Activated CD4-positive, alpha-beta T cell treated with anti-CD3 and anti-CD28 coated beads for 24 hours (primary cell): ENCODE data around the gene SYN1.
A peak's percentile ranks its signal among the peaks of the same experiment; 100 is the strongest.

Source experiments
- DNase-seq, 2 donors: peaks; one replicate each; pipeline ENCODE4 v3.0.0-alpha.2; 2020; ENCODE audit warnings: low read depth in 2 of 2

Gene SYN1

DNA sequence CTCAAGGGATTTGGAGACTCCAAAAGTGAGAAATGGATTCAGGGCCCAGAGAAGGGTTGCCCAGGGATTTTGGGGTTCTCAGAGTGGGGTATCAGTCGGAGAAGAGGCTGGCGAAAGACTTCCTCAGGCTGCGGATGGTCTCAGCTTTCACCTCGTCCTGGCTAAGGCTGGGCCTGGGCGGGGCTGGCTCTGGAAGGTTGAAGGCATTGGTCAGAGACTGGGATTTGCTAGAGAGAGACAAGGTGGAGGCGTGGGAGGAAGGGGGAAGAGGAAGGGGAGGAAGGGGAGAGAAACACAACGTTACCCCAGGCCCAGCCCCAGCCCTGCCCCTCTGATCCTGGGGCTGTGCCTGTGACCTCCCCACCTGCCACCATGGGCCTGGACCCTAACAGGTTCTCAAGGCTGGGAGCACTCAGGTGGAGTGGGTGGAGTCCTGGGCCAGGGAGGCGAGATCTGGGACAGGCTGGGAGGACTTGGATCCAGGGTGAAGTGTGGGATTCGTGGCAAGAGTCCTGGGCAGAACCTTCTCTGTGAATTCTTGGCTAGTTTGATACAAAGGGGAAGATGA lies 46.8 kb downstream of the SYN1 start:
- DNase-seq: no peak

DNA sequence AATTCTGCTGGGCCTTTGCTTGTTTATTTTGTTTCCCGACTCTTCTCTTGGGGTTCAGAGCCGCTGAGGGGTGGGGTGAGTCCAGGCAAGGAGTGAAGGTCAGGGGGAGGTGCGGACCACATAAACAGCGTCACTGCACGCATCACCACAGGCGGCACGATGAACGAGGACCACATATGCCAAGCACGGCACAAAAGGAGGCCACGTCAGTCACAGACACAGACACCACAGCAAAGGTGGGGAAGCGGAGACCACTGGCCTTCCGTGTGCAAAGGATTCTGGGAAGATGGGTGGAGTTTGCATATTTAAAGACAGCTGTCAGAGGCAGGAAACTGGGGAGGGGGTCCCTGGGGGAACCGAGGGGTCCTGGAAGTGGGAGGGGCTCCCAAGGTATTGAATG lies 47.8 kb downstream of the SYN1 start:
- DNase-seq: no peak

DNA sequence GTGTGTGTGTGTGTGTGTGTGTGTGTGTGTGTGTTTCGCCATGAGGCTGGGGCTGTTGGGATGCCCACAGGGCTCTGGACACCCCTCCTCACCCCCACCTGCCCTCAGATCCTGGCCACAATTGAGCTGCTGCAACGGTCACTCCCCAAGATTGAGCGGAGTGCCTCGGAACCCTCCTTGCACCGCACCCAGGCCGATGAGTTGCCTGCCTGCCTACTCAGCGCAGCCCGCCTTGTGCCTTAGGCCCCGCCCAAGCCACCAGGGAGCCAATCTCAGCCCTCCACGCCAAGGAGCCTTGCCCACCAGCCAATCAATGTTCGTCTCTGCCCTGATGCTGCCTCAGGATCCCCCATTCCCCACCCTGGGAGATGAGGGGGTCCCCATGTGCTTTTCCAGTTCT lies 48.4 kb downstream of the SYN1 start:
- DNase-seq: no peak

DNA sequence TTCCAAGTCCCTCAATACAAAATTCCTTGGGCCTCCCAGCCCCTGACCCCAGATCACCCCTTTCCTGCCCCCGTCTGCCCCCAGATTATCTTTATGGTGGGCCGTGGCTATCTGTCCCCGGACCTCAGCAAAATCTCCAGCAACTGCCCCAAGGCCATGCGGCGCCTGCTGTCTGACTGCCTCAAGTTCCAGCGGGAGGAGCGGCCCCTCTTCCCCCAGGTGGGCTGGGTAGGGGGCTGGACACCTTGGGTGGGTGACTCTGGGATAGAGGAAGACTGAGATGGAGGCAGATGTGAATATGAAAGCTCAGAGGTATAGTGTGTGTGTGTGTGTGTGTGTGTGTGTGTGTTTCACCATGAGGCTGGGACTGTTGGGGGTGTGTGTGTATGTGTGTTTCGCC lies 48.9 kb downstream of the SYN1 start:
- DNase-seq: no peak

DNA sequence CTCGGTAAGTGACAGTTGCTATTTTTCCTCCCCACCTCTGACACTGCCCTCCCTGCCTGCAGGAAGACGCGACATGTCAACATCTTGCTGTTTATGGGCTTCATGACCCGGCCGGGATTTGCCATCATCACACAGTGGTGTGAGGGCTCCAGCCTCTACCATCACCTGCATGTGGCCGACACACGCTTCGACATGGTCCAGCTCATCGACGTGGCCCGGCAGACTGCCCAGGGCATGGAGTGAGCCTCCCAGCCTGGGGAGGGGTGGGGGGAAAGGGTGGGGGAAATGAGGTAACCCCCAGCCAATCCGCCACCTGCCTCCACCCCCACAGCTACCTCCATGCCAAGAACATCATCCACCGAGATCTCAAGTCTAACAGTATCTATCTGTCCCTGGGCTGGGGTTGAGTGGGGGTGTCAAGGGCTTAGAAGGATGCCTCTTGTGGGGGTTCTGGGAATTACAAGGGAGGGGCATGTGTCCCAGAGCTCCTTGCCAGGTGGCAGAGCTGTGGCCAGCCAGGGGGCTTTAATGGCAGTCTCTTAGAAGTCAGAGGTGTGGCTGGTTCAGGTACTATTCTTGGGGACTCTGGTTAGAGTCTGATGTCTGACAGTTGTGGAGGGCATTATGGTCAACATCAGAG lies 50.9 kb downstream of the SYN1 start:
- DNase-seq: no peak

DNA sequence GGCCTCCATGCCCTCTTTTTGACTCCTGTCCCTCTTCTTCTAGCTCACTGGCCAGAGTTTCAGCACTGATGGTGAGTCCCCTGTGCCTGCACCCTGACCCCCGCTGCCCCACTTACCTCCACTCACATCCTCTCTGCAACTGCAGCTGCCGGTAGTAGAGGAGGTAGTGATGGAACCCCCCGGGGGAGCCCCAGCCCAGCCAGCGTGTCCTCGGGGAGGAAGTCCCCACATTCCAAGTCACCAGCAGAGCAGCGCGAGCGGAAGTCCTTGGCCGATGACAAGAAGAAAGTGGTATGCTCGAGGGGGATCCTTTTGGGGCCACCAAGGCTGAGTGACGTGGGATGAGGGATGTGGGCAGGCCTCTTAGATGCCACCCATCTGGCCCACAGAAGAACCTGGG lies 52.8 kb downstream of the SYN1 start:
- DNase-seq: no peak

DNA sequence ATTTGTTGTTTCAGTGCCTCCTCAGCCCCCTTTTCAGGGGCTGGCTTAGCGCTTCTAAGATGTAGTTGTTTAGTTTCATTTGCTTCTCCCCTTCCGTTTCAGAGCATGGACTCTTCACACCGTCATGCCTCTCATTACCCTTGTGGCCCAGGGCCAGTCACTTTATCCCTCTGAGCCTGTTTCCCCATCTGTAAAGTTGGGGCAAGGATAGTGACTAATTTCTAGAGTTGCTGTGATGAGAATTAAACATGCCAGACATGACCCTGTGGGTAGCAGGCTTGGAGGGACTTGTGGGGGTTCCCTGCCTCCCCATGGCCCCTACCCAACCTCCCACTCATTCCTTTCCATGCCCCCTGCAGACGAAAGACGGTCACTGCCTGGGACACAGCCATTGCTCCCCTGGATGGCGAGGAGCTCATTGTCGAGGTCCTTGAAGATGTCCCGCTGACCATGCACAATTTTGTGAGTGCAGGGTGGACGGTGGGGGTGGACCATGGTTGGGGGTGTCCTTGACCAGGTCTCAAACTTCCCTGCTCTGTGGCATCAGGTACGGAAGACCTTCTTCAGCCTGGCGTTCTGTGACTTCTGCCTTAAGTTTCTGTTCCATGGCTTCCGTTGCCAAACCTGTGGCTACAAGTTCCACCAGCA lies 55.1 kb downstream of the SYN1 start:
- DNase-seq: no peak

DNA sequence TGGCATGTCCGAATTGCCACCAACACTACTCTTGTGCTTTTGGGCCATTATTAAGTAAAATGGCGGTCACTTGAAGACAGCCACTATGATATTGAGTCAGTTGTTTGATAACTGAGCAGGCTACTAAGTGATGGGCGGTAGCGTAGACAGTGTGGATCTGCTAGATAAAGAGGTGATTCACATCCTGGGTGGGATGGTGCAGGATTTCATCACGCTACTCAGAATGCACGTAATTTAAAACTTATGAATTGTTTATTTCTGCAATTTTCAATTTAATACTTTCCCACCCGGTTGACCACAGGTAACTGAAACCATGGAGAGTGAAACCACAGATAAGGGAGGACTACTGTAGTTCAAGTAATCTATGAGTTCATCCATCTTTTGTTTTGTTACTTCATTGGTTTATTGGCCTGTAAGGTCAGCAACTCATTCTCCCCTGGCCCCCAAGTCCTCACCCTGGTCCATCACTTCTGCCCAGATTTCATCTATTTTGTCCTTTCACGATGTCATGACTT lies 55.8 kb downstream of the SYN1 start:
- no peak for DNase-seq

DNA sequence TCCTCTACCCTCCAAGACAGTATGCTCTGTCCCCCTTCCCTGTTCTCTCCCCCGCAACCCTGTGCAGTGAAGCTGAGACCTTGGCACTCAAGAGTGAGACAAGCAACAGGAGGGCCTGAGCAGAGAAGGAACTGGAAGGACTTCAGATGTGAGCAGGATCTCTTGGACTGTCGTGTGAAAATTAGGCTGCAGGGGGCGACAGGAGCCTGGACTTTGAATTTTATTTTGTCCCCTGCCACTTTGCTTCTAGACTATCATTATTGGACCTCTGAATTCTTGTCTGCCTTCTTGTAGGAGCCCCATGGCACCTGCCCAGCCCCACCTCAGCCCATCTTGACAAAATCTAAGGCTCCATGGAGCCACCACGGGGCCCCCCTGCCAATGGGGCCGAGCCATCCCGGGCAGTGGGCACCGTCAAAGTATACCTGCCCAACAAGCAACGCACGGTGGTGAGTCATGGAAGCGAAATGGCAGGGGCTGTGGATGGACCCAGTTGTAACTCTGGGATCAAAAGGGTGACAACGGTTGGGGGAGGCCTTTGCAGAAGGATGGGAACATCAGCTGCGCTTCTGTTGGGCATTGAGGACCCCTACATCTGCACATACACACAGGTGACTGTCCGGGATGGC lies 56.9 kb downstream of the SYN1 start:
- no peak for DNase-seq

DNA sequence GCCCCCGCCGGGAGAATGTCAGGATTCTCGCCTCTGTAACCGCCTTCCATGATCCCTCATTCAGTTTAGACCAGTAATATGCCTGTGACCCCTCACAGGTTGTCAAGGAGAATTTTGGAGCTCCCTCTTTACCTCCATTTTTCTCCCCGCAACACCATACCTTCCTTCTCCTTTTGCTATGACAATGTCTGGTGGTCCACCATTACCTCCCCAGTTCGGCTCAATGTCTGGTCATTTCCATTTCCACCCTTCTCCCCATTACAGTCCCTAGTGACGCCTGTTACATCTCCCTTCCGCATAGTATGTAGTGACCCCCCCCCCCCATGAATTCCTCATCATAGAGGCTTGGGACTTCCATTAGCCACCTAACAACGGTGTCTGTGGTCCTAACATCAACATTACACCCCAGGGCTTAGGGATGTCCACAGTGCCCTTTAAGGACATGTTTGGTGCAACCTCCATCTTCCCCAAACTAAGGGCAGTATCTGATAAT lies 58.0 kb downstream of the SYN1 start:
- no peak for DNase-seq

DNA sequence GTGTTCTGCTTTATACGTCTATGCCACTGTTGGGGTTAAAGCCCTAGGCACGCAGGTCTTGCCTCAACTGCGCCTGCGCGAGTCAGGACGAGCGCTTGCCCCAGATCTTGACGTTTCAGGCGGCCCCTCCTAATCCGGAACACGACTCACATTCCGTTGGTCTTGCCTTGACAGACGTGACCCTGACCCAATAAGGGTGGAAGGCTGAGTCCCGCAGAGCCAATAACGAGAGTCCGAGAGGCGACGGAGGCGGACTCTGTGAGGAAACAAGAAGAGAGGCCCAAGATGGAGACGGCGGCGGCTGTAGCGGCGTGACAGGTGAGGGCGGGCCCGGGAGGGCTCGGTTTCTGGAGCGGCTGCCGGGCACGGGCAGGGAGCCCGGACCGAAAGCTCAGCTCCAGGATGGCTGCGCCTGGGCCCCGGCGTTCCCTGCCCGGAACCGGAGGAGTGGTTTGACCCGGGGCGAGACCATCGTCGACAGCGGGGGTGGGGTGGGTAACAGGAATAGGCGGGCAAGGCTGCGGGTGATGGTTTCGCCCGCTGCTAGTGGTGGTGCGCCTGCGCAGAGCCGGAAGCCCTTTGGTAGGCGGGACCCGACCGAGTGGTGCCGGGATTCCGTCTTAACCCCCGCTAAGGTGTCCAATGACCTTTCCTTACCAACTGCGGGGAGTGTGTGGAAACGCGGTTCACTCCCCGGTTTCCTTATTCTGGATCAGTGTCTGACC lies 58.6 kb downstream of the SYN1 start, which contains the start of gene ARAF:
TSS of gene ARAF (plus strand) at position 272 of the 725 bp plus-strand sequence. CDS start 1,763 bp downstream, outside the sequence.
- DNase-seq: peak; percentile 88 to 92

DNA sequence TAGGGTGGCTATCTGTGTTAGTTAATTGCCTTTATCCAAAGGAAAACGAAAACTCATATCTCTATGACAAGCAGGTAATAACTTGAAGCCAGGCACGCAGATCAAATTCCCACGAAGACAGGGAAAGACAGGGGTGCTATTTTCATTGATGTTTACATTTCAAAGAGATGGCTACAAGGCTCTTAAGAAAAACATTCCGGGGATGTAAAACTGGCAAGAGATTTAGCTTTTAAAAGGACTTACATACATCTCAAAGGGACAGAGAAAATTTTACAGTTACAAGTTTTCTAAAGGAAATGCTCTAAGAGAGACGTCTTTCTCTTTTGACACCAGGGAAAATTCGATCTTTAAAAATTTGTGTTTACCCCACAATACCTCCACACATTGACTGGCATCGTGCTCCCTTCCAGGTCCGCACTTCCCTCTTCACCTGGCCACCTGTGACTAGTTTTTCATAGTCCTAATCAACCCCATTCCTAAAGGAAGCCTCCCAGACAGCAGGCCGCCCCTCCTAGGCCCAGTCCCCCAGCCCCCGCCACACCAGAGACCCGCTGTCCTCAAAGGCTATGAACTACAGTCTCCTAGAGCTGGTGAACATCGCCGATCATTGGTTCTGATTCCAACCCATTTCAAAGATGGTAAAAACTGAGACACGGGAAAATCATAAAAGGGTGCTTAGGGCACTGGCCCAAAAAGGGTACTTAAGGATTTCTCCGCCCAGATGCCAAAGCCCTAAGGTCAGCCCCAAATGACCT lies 59.3 kb downstream of the SYN1 start:
- no peak for DNase-seq

DNA sequence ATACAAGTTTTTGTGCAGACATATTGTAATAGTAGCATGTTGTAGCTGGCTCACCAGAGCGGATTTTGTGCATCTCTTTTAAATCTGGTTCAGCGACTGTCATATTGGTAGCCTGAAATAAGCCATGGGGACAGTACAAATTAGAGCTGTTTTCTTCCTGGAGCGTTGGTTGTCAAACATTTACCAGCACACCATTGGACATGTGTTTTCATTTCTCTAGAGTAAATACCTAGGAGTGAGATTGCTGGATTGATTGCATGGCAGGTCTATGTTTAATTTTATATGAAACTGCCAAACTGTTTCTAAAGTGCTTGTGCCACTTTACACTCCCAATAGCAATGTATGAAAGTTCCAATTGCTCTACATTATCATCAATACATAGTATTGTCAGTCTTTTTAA lies 61.2 kb downstream of the SYN1 start:
- no peak for DNase-seq

DNA sequence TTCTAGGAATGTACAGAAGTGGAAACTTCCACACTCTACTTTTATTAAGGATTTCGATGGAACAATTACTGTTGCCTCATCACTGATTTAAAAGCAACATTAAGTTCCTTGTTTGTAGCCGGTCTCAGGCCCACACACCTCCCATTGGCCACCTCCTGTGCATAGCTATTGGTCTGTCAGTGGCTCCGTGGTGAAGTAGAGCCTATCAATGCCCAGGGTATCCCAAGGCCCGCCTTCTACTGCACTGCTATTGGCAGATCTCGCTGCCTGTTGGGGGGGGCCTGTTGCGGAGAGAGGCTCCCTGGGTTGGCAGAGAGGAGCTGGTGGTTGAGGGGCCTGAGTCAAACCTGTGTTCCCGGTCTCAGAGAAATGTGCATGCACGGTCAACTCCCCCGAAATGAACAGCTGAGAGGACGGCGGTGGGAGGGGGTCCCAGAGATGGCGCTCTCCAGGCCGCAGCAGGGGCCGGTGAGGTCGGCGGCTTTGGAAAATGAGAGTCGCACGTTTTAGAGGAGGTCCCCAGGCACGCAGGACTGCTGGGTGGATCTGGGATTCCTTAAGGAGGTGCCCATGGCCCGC lies 63.5 kb downstream of the SYN1 start:
- DNase-seq: peak; percentile 55 to 71

DNA sequence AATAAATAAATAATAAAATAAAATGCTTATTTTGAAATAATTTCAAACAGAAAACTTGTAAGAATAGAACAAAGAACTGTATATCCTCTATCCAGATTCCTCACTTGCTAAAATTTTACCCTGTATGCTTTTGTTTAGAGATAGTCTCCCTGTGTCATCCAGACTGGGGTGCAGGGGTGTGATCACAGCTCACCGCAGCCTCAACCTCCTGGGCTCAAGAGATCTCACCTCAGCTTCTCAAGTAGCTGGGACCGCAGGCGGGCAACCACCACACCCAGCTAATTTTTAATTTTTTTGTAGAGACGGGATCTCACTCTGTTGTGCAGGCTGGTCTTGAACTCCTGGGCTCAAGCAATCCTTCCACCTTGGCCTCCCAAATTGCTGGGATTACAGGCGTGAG lies 76.2 kb downstream of the SYN1 start:
- DNase-seq: no peak

DNA sequence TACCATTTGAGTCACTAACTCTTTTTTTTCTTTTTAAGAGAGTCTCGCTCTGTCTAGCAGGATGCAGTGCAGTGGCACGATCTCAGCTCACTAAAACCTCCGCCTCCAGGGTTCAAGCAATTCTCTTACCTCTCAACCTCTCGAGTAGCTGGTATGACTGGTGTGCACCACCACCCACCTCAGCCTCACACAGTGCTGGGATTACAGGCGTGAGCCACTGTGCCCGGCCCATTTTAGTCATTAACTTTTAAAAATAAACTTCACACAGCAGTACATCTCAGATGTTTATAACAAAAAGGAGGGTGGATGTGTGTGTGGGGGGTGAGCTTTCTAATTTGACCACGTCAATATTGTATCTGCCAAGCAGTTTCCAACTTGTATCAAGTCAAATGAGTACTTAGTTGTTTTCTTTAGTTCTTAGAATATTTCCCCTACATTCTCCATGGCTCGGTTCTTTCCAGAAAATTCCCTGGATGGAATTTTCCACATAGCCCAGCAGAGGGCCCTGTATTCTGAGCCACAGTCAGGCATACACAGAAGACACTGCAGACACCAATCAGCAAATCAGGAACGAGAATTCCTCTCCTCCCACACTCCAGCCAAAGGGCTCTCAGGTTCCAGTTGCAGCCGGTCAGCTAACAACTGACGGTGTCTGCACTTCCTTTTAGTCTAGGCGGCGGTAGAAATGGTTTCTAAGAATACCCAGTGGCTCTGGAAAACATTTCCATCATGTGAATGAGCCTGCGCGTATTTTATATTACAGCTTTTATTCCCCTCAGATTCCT lies 78.7 kb downstream of the SYN1 start:
- DNase-seq: no peak

DNA sequence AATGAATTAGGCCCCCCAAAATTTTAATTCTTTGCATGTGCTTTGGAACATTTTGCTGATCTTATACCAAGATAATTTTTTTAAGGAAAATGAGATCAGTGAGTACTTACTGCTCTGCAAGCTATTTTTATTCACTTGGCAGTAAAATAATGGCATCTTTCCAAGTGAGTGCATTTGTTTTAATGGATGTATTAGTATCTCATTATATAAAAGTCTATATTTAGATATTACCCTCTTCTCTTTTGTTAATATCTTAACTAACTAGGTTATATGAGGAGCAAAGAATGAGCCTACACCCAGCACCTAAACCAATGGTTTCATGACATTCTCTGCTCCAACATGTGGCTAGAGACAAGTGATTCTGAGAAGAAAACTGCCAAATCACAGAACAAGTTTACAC lies 79.8 kb downstream of the SYN1 start:
- no peak for DNase-seq

DNA sequence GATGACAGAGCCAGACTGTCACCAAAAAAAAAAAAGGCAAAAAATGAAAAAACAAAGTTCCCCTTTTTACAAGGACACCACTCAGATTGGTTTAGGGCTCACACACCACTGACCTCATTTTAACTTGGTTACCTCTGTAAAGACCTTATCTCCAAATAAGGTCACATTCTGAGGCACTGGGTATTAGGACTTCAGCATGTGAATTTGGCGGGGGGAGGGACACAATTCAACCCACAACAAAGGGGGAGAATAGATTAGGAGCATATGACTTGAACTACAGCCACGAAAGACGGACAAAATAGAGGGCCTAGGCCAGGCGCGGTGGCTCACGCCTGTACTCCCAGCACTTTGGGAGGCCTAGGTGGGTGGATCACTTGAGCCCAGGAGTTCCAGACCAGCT lies 89.6 kb downstream of the SYN1 start:
- DNase-seq: no peak

DNA sequence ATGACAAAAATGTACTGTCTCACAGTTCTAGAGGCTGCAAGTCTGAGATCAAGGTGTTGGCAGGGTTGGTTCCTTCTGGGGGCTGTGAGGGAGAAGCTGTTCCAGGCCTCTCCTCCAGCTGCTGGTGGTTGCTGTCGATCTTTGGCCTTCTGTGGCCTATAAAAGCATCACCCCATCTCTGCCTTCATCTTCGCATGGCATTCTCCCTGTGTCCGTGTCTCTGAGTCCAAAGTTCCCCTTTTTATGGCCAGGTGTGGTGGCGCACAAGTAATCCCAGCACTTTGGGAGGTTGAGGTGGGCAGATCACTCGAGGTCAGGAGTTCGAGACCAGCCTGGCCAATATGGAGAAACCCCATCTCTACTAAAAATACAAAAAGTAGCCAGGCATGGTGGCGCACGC lies 90.1 kb downstream of the SYN1 start:
- DNase-seq: no peak

DNA sequence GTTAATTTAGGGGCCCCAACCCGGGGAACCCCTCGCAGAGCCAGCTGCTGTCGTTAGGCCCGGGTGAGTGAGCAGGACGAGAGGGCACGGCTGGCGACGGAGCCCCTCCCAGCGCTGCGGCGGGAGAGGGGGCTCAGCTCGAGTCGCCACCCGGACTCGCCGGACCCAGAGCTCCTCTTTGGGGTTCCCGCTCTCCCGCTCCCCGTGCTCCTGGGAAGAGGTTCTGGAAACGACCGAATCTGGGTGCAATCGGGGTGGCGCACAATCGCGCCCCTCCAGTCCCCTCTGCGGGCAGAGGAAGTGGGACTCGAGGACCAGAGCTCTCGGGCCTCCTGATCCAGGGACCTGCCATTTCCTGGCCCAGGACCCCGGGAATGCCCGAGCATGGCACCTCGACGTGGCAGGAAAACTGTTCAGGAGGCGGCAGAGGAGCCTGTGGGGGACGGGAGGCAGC lies 95.9 kb downstream of the SYN1 start:
- DNase-seq: no peak
